NCI-H187 treated with DMSO at 0.1 percent for 48 hours (cell line): ENCODE measurements around the gene ADH1A.
"Not testable (repeated sequence)": the region's sequence is repeated elsewhere in the genome, so short reads cannot be mapped to it uniquely, and the experiment has no call there.

Experiments used
- DNase-seq: peaks from one replicate; lab custom pipeline; 2025; lab: John Stamatoyannopoulos, UW

ADH1A gene

GRCh38 chr4:99281261-99281660 is 9.5 kb downstream of the ADH1A start:
- no peak for DNase-seq

- no peak for DNase-seq
Measured at GRCh38 chr4:99276417-99276816, 14.4 kb downstream of the ADH1A start.

- DNase-seq = no peak
Measured at GRCh38 chr4:99275885-99276284, 14.9 kb downstream of the ADH1A start.

- DNase-seq = no peak
Measured at GRCh38 chr4:99275050-99275449, 15.7 kb downstream of the ADH1A start.

GRCh38 chr4:99273704-99274103 is 17.1 kb downstream of the ADH1A start:
- no peak for DNase-seq

GRCh38 chr4:99264927-99265326 is 25.9 kb downstream of the ADH1A start:
- no peak for DNase-seq

- no peak for DNase-seq
Measured at GRCh38 chr4:99252746-99253145, 38.0 kb downstream of the ADH1A start.

GRCh38 chr4:99248714-99249113 is 42.1 kb downstream of the ADH1A start:
- no peak for DNase-seq

GRCh38 chr4:99235955-99236354 is 54.8 kb downstream of the ADH1A start:
- DNase-seq = no peak

- no peak for DNase-seq
Measured at GRCh38 chr4:99234331-99235010, 56.3 kb downstream of the ADH1A start.

- DNase-seq = not testable (repeated sequence)
Measured at GRCh38 chr4:99233397-99233796, 57.4 kb downstream of the ADH1A start.

- DNase-seq = not testable (repeated sequence)
Measured at GRCh38 chr4:99228706-99229105, 62.1 kb downstream of the ADH1A start.

- DNase-seq = not testable (repeated sequence)
Measured at GRCh38 chr4:99227646-99228045, 63.1 kb downstream of the ADH1A start.
